Activated naive CD8-positive, alpha-beta T cell treated with anti-CD3 and anti-CD28 coated beads for 36 hours (primary cell): Measurements from ENCODE around the gene ZNRF4. TPM values are rescaled to one million over a fixed set of nuclear protein-coding genes. Genes with fewer than 3 reads are reported as not detected.
A peak's percentile ranks its signal among the peaks of the same experiment; 100 is the strongest.
"Not testable (repeated sequence)": the region's sequence is repeated elsewhere in the genome, so short reads cannot be mapped to it uniquely, and the experiment has no call there.

Source experiments
- DNase-seq: peaks from one replicate; pipeline ENCODE4 v3.0.0; 2021
- H3K27ac Mint-ChIP-seq: one replicate; pipeline ENCODE4 v1.8.0; 2022; ENCODE audit warnings: mild to moderate bottlenecking, moderate library complexity, mixed read lengths
- H3K27me3 Mint-ChIP-seq: one replicate; pipeline ENCODE4 v1.8.0; 2022; ENCODE audit warnings: mild to moderate bottlenecking, mixed read lengths
- H3K36me3 Mint-ChIP-seq: one replicate; pipeline ENCODE4 v1.8.0; 2021; ENCODE audit warnings: mild to moderate bottlenecking, mixed read lengths
- H3K4me1 Mint-ChIP-seq: one replicate; pipeline ENCODE4 v1.8.0; 2021; ENCODE audit warnings: mixed read lengths
- H3K4me3 Mint-ChIP-seq: one replicate; pipeline ENCODE4 v1.8.0; 2022; ENCODE audit warnings: mild to moderate bottlenecking, moderate library complexity, mixed read lengths
- H3K9me3 Mint-ChIP-seq: one replicate; pipeline ENCODE4 v1.8.0; 2022; ENCODE audit warnings: mixed read lengths
- total RNA-seq, 2 experiments: library from RNA; stranded (reverse); gene quantifications; one replicate each; pipeline ENCODE4 v1.2.3, GENCODE V29; 2021

The ZNRF4 gene
- total RNA-seq, 2 experiments from 2014 or later = not detected

DNA sequence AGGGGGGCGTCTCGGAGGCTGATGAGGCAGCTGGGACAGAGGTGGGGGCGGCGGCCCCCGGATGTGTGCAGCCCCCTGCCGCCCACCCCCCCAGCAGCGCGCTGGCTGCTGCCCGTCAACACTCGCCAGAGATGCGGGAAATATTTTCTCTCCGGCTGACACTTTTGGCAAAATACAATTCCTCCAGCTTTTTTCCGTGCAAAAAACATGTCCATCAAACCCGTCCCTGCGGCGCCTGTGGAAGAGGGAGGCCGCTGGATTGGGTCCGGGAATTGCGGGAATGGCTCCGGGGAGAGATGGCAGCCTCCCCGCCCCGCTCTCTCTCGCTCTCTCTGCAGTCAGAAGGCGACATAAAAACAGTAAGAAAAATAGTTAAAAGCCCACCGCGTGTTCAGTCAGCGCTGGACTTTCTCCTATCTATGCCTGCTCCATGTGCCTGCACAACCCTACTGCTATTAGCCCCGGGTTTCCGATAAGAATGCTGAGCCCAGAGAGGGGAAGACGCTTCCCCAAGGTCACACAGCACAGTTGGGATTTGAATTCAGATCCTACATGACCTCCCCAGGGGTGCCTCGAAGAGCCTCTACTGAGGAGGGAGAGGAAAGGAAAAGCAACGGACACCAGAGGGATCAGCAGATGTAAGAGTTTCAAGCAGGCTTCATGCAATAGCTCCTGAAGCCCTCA is 23.2 kb downstream of the ZNRF4 start:
- no peak for DNase-seq
- Mint-ChIP-seq H3K36me3 (no peaks in the 10 kb centered on the region), H3K4me1 (peaks cover 3% of the 10 kb centered on the region), H3K9me3 (peaks cover 6% of the 10 kb centered on the region), H3K27ac (no peak overlapping the region), H3K4me3 (no peak overlapping the region), H3K27me3 (peaks cover 57% of the 10 kb centered on the region)

DNA sequence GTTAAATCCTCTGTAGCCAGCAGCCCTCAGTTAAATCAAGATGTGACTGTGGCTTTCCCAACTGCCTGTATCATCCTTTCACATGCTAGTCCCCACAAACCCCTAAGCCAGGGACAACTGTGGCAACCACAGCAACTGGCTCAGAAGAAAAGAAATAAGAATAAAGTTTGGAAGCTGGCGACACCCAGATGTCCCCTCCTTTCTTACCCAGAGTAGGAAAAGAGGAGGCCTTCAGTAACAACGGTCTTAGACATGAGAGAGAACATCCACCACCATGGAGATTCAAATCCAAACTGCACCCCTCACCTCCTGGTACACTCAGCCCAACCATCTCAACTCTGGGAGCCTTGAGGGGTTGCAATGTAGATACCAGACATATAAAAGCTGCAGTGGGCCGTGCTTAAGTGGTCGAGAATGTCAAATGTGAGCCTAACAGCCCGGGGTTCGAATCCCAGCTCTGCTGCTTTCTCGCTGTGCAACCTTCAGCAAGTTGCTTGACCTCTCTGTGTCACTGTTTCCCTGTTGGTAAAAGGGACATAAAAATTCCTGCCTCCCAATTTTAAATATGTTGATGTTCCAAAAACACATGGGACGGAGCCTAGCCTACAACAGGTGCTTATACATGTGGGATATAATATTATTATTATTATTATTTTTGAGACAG is 23.8 kb downstream of the ZNRF4 start:
- H3K27ac Mint-ChIP-seq = no peak overlapping the region

DNA sequence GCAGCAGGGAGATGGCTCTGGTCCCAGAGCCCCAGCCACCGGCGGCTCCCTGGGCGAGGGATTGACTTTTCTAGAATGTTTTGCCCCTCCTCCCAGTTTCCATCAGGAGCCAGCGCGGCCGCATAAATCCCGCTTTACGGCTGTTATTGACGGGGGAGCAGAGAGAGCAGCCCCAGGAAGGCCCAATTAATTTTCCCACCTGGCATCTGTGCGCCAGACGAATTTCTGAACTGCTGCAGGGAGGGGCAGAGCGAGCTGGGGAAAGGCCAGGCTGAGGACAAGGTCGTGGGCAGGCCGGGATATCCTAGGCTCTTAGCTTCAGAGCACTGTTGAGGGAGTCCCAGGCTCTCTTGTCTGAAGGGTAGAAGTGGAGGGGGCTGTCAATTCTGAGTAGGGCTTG is 24.7 kb downstream of the ZNRF4 start:
- peaks cover 3% of the 10 kb centered on the region for H3K4me1 Mint-ChIP-seq
- H3K27ac Mint-ChIP-seq = no peak overlapping the region
- H3K27me3 Mint-ChIP-seq = peaks cover 58% of the 10 kb centered on the region
- no peak overlapping the region for H3K4me3 Mint-ChIP-seq
- no peak for DNase-seq
- H3K36me3 Mint-ChIP-seq = no peaks in the 10 kb centered on the region
- H3K9me3 Mint-ChIP-seq = peaks cover 6% of the 10 kb centered on the region

More for the DNA sequence above, 23.8 kb downstream of the ZNRF4 start:
- Mint-ChIP-seq H3K9me3 (peaks cover 6% of the 10 kb centered on the region), H3K4me3 (no peak overlapping the region), H3K4me1 (peaks cover 3% of the 10 kb centered on the region), H3K36me3 (no peaks in the 10 kb centered on the region), H3K27me3 (peaks cover 59% of the 10 kb centered on the region)
- DNase-seq = no peak

DNA sequence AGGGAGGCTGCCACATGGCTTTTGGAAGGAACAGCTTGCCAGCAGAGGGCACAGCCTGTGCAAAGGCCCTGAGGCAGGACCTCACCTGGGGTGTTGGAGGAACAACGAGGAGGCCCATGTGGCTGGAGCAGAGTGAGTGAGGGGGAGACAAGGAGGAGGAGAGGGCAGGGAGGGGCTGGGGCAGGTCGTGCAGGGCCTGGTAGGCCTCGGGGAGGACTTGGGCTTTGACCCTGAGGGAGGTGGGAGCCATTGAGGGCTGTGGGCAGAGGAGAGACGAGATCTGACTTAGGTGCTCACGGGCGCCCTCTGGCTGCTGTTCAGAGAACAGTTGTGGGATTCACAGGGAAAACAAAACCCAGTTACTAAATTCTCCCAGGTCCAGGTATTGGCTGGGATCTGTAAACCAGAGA is 25.2 kb downstream of the ZNRF4 start:
- peaks cover 3% of the 10 kb centered on the region for H3K4me1 Mint-ChIP-seq
- H3K27ac Mint-ChIP-seq = no peak overlapping the region
- H3K4me3 Mint-ChIP-seq = no peak overlapping the region
- peaks cover 6% of the 10 kb centered on the region for H3K9me3 Mint-ChIP-seq
- DNase-seq = peak; percentile 13
- peaks cover 60% of the 10 kb centered on the region for H3K27me3 Mint-ChIP-seq
- no peaks in the 10 kb centered on the region for H3K36me3 Mint-ChIP-seq

DNA sequence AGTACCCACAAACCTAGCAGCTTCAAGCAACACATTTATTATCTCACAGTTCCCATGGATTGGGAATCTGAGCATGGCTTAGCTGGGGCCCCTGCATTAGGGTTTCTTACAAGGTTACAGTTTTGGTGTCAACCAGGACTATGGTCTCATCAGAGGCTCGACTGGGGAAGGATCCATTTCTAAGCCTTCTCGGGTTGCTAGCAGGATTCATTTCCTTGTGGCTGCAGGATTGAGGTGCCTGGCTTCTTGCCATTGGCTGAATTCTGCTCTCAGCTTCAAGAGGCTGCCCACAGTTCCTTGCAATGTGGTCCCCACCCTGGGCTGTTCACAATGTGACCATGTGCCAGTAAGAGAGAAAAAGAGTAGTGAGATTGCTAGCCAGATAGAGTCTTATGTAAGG is 26.7 kb downstream of the ZNRF4 start:
- Mint-ChIP-seq H3K9me3 (peaks cover 6% of the 10 kb centered on the region), H3K36me3 (no peaks in the 10 kb centered on the region), H3K4me3 (no peak overlapping the region), H3K27ac (no peak overlapping the region), H3K4me1 (peaks cover 3% of the 10 kb centered on the region), H3K27me3 (peaks cover 54% of the 10 kb centered on the region)
- DNase-seq = no peak

GRCh38 chr19:5484398-5485285 is 29.4 kb downstream of the ZNRF4 start:
- no peaks in the 10 kb centered on the region for H3K36me3 Mint-ChIP-seq
- peaks cover 6% of the 10 kb centered on the region for H3K9me3 Mint-ChIP-seq
- DNase-seq = no peak
- H3K27me3 Mint-ChIP-seq = peaks cover 54% of the 10 kb centered on the region
- H3K27ac Mint-ChIP-seq = no peak overlapping the region
- no peak overlapping the region for H3K4me3 Mint-ChIP-seq
- no peaks in the 10 kb centered on the region for H3K4me1 Mint-ChIP-seq

- Mint-ChIP-seq H3K36me3 (no peaks in the 10 kb centered on the region), H3K4me1 (no peaks in the 10 kb centered on the region), H3K27me3 (peaks cover 57% of the 10 kb centered on the region), H3K9me3 (peaks cover 6% of the 10 kb centered on the region), H3K27ac (no peak overlapping the region), H3K4me3 (no peak overlapping the region)
- DNase-seq = no peak
Measured at GRCh38 chr19:5485286-5485636, 30.0 kb downstream of the ZNRF4 start.

DNA sequence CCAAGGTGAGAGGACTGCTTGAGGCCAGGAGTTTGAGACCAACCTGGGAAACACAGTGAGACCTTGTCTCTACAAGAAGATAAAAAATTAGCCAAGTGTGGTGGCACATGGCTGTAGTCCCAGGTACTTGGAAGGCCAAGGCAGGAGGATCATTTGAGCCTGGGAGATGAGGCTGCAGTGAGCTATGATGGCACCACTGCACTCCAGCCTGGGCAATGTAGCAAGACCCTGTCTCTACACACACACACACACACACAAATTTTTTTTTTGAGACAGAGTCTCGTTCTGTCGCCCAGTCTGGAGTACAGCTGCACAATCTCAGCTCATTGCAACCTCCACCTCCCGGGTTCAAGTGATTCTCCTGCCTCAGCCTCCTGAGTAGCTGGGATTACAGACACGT is 30.4 kb downstream of the ZNRF4 start:
- not testable (repeated sequence) for H3K27ac Mint-ChIP-seq, H3K36me3 Mint-ChIP-seq, DNase-seq, H3K9me3 Mint-ChIP-seq, H3K4me1 Mint-ChIP-seq, H3K4me3 Mint-ChIP-seq
- peaks cover 57% of the 10 kb centered on the region for H3K27me3 Mint-ChIP-seq

- peaks cover 63% of the 10 kb centered on the region for H3K27me3 Mint-ChIP-seq
- H3K9me3 Mint-ChIP-seq = peaks cover 3% of the 10 kb centered on the region
- no peaks in the 10 kb centered on the region for H3K36me3 Mint-ChIP-seq
- no peaks in the 10 kb centered on the region for H3K4me1 Mint-ChIP-seq
- no peak overlapping the region for H3K4me3 Mint-ChIP-seq
- no peak for DNase-seq
- no peak overlapping the region for H3K27ac Mint-ChIP-seq
Measured at GRCh38 chr19:5487222-5487621, 32.0 kb downstream of the ZNRF4 start.

DNA sequence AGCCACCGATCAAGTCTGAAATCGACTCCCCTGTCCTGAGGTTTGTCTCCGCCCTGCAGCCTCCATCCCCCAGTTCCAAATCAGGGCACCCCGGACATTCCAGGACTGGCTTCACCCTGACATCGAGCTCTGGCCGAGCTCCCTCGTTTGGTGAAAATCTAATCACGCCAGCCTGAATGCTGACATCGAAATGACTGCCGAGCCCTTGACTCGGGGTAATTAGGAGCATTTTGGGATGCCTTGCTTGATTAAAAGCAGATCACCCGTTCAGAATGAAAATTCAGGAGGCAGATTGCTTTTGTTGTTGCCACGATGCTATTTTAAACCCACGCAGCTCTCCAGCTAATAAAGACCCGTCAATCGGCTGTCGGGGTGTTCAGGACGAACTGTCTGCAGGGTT is 34.3 kb downstream of the ZNRF4 start:
- H3K4me3 Mint-ChIP-seq = no peak overlapping the region
- H3K9me3 Mint-ChIP-seq = no peaks in the 10 kb centered on the region
- H3K36me3 Mint-ChIP-seq = no peaks in the 10 kb centered on the region
- no peak overlapping the region for H3K27ac Mint-ChIP-seq
- peaks cover 73% of the 10 kb centered on the region for H3K27me3 Mint-ChIP-seq
- peaks cover 2% of the 10 kb centered on the region for H3K4me1 Mint-ChIP-seq
- no peak for DNase-seq

DNA sequence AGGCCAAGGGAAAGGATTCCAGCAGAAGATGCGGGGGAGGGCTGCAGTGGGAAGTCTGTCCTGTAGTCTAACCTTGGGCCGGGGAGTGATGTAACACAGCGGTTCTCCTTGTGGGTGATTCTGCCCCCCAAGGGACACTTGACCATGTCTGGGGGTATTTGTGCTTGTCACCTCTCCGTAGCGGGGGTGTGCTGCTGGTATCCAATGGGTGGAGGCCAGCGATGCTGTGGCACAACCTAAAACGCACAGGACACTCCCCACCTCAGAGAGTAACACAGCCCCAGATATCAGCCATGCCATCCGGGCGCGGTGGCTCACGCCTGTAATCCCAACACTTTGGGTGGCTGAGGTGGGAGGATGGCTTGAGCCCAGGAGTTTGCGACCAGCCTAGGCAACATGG is 36.3 kb downstream of the ZNRF4 start:
- H3K27ac Mint-ChIP-seq = no peak overlapping the region
- H3K4me1 Mint-ChIP-seq = peaks cover 2% of the 10 kb centered on the region
- no peak overlapping the region for H3K4me3 Mint-ChIP-seq
- no peaks in the 10 kb centered on the region for H3K36me3 Mint-ChIP-seq
- DNase-seq = no peak
- peaks cover 81% of the 10 kb centered on the region for H3K27me3 Mint-ChIP-seq
- H3K9me3 Mint-ChIP-seq = no peaks in the 10 kb centered on the region

GRCh38 chr19:5492281-5492634 is 37.0 kb downstream of the ZNRF4 start:
- peaks cover 84% of the 10 kb centered on the region for H3K27me3 Mint-ChIP-seq

GRCh38 chr19:5492635-5493409 is 37.6 kb downstream of the ZNRF4 start:
- no peak for DNase-seq
- Mint-ChIP-seq H3K9me3 (no peaks in the 10 kb centered on the region), H3K27ac (no peak overlapping the region), H3K4me3 (no peak overlapping the region), H3K36me3 (no peaks in the 10 kb centered on the region), H3K4me1 (peaks cover 2% of the 10 kb centered on the region), H3K27me3 (peaks cover 83% of the 10 kb centered on the region)

More at GRCh38 chr19:5492281-5492634, 37.0 kb downstream of the ZNRF4 start:
- no peaks in the 10 kb centered on the region for H3K36me3 Mint-ChIP-seq
- no peaks in the 10 kb centered on the region for H3K9me3 Mint-ChIP-seq
- DNase-seq = no peak
- H3K4me1 Mint-ChIP-seq = peaks cover 2% of the 10 kb centered on the region
- no peak overlapping the region for H3K4me3 Mint-ChIP-seq
- H3K27ac Mint-ChIP-seq = no peak overlapping the region

DNA sequence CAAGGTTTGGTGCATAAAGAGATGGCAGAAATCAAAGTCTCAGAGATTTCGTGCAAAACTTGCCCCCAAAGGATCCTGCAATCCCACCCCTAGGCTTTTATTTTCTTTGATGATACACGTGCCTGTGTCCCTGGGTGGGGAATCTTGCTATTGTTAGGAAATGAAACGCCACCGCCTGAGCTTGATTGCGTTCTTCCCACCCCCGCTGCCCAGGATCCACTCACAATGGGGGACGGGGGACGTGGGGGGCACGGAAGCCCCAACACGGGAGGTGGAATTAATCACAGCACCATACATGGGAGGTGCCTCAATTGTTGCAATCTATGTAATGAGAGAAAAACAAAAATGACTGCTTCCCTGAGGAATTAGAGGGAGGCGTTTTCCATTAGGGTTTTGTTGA is 39.6 kb downstream of the ZNRF4 start:
- Mint-ChIP-seq H3K4me1 (peaks cover 2% of the 10 kb centered on the region), H3K36me3 (peaks cover 2% of the 10 kb centered on the region), H3K27me3 (peaks cover 84% of the 10 kb centered on the region), H3K27ac (no peak overlapping the region), H3K4me3 (no peak overlapping the region), H3K9me3 (peaks cover 2% of the 10 kb centered on the region)
- DNase-seq = no peak

DNA sequence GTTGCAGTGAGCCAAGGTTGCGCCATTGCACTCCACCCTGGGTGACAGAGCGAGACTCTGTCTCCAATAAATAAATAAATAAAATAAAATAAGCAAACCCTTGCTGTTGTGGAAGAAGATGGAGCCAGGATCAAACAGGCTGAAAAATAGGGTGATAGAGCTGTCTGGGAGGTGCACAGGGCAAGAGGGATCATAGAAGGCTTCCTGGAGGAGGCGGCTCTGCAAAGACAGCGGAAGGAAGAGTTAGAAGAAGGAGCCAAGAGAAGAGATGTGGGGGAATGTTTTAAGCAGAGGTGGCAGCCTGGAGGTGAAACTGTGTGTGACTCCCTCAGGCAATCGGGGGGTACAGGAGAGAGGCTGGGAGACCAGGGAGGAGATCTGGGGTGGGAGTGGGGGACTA is 40.6 kb downstream of the ZNRF4 start:
- H3K9me3 Mint-ChIP-seq = peaks cover 2% of the 10 kb centered on the region
- peaks cover 75% of the 10 kb centered on the region for H3K27me3 Mint-ChIP-seq

More for the DNA sequence above, 40.6 kb downstream of the ZNRF4 start:
- DNase-seq = no peak
- peaks cover 2% of the 10 kb centered on the region for H3K36me3 Mint-ChIP-seq
- peaks cover 2% of the 10 kb centered on the region for H3K4me1 Mint-ChIP-seq
- H3K27ac Mint-ChIP-seq = no peak overlapping the region
- no peak overlapping the region for H3K4me3 Mint-ChIP-seq
